ENCODE measurements around the gene NUP160.

DNA sequence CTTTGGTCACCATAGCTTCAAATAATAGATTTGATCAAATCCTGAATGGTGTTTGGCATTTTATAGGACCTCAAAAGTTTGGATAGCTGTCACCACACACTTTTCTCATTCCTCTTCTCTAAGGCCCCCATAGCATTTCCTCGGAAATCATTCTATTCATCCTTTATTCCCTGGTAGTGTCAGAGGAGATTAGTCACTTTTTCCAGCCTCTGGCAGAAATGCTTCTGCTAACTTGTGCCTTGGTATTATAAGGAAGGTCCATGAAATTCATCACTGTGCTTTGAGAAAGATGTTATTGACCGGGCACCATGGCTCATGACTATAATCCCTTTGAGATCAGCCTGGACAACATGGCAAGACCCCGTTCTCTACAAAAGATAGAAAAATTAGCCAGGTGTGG is 19.7 kb upstream of the NUP160 start:
- TF ChIP-seq, protein P1, sequence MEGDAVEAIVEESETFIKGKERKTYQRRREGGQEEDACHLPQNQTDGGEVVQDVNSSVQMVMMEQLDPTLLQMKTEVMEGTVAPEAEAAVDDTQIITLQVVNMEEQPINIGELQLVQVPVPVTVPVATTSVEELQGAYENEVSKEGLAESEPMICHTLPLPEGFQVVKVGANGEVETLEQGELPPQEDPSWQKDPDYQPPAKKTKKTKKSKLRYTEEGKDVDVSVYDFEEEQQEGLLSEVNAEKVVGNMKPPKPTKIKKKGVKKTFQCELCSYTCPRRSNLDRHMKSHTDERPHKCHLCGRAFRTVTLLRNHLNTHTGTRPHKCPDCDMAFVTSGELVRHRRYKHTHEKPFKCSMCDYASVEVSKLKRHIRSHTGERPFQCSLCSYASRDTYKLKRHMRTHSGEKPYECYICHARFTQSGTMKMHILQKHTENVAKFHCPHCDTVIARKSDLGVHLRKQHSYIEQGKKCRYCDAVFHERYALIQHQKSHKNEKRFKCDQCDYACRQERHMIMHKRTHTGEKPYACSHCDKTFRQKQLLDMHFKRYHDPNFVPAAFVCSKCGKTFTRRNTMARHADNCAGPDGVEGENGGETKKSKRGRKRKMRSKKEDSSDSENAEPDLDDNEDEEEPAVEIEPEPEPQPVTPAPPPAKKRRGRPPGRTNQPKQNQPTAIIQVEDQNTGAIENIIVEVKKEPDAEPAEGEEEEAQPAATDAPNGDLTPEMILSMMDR (IDR thresholded peaks at IDR 0.05) = no peak
- TF ChIP-seq EZH2 (IDR thresholded peaks at IDR 0.05) = no peak
